Stimulated activated CD8-positive, alpha-beta memory T cell treated with anti-CD3 and anti-CD28 coated beads, Interleukin-12 subunit alpha, Interleukin-12 subunit beta, amount 100 ng/mL, for 24 hours (primary cell): Measurements from ENCODE around the gene IFT20.

Experiments used
- DNase-seq: peaks from one replicate; pipeline ENCODE4 v3.0.0-alpha.2; 2020; ENCODE audit errors: extremely low read depth

IFT20 gene

DNA sequence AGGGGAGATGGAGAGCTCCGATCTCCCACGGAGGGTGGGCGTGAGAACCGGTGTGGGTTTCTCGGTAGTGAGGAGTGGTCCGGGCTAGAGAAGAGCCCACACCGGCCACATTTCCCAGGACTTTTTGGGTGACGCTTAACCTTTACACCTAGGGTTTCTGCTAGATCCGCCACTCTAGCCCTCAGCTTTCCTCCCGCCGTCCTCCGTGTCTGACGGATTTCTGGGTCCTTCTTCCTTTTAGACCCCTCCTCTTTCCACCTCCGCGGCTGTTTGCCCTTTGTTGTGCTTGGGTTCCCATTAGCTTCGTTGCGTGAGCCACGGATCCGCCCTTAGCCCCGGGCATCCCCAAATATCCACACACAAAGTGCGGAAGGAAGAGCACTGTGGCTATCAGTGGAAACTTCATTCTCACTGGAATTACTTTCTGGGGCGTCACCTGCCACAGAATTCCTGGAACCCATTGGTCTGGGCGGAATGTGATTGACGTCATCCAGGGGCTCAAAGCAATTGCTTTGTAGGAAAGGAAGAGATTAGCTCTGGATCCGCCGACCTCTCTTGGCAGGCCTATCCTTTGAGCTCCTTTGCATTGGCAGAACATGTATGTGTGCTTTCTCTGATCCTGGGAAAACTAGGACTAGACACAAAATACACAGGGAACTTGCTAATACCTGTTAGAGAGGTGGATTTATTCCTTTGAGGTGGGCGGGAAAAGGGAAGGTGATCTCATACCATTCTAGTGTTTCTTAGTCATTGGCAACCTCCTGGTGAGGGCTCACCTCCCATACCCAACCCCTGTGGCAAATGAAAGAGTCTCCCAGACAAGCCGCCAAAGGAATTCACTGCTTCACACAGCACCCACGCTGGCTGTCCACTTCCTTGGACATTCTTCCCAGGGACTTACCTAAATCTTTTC lies 943 bp upstream of the IFT20 start:
- no peak for DNase-seq

DNA sequence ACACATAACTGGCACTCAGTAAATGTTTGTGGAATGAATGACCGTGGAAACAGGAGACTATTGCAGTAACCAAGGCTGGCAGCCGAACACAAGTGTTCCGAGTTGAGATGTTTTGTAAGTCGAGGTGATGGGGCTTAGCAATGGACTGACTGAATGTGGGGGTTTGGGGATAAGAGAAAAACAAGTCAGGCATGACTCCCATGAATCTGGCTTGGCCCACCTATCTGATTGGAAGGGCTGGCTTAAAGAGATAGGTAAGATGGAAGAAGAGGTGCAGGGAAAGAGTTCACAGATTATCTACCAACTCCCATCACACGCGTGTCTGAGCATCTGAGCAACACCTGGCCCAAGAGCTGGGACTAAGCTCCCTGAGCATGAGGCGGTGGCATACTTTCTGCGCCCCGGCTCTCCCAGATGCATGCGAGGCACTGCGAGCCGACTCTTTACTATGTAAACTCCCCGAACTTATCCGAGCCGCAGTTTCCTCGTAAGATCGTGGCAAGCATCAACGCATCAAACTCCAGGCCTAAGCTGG lies 539 bp downstream of the IFT20 start:
- no peak for DNase-seq

DNA sequence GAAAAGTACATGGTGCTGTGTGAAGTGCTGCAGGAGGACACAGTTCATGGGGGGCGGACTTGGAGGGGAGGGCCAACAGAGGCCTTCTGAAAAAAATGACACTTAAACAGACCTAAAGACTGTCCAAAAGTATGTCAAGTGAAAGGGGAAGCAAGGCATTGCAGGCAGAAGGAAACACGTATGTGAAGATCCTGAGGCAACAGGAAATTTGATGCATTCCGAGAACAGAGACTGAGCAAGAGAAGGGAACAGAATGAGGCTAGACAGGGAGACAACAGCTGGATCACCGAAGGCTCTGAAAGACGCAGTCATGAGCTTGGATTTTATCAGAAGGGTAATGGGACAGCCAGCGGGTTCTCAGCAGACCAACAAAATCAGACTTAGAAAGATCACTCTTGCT lies 1.1 kb downstream of the IFT20 start:
- no peak for DNase-seq

DNA sequence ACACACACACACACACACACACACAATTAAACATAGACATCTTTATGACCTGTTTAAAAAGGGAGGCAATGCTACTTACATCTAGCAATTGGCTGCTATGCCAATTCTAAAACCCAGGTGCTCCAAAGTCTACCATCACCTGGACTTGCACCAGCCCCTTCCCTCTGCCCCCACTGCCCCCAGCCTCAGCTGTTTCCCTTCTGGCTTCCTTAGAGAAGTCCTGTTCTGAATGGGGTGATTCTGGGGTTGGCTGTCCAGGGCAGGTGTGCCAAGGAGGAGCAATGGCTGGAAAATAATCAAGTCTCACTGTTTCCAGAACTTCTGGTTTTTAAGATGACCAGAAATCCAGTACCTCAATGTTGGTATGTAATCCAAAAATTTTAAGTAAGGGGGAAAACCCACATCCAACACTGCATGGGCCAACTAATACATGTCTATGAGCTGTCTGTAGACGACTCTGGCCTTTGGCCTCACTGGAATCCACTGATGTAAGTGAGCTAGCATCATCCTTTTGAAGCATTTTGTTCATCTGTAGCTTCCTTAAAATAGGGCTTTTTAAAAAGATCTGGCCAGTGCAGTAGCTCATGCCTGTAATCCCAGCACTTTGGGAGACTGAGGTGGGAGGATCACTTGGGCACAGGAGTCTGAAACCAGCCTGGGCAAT lies 2.1 kb downstream of the IFT20 start:
- DNase-seq: no peak

DNA sequence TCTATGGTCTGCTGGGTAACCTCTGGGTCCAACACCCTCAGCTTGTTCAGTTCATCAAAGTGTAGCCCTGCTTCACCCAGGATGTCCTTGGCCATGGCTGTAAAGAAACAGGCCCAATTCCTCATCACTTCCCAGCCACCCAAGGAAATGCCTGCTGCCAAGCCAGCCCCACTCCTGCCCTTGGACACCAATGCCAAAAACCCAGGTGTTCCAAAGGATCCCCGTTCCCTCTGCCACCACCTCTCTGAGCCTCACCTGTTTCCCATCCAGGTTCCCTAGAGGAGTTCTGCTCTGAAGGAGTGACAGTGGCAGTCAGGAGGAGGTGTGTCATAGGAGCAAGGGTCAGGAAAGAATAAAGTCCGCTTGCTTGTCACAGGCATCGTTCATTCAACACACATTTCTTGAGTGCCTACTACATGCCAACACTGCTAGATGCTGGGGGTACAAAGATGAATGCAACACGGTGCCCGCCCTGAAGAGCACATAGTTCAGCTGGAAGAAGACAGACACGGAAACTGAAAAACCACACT lies 3.3 kb downstream of the IFT20 start:
- no peak for DNase-seq

DNA sequence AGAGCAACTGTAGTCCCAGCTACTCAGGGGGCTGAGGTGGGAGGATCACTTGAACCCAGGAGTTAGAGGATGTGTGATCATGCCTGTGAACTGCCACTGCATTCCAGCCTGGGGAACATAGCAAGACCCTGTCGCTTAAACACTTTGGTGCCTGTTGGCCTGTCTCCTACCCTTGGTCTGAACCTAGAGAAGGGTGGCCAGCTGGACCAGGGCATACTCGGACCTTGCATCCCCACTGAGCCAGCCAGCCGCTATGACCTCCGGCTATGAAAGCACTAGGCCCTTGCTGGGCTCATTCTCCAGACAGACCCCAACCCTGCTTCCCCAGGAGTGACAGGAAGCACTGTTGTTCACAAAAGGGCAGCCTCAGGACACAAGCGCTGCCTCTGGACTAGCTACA lies 4.6 kb downstream of the IFT20 start:
- DNase-seq: no peak

DNA sequence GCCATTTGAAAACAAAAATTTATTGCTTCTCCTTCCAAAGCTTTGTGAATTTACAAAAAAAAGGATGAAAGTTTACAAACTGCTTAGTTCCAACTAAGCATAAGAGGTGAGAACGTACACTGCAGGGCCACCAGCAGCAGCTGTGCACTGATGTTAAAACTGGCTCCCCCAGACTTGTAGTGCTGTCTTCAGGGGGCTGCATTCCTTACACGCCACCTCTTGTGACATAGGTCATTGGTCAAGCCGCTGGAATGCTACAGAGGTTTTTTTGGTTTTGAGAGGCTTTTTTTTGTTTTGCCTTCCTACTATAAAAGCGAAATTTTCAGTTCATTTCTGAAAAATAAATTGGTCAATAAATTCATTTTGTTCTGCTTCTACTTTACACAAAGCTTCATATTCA lies 6.9 kb downstream of the IFT20 start:
- DNase-seq: no peak

DNA sequence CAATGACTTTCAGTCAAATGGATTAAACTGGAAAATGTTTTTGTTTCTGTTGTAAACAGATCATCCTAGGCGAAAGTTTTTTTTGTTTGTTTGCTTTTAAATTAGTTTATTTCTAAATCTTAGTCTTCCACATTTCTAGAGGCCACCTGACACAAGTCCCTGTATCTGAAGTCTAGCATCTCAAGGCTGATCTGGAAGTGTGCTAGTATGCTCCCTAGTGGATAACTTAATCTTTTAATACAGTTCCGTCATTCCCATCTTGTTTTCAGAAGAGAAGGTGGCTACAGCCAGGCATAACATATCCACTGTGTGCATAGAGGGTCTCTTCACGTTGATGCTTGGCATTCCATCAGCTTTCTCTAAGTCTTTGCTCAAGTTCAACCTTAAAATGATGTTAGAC lies 7.6 kb downstream of the IFT20 start:
- no peak for DNase-seq

DNA sequence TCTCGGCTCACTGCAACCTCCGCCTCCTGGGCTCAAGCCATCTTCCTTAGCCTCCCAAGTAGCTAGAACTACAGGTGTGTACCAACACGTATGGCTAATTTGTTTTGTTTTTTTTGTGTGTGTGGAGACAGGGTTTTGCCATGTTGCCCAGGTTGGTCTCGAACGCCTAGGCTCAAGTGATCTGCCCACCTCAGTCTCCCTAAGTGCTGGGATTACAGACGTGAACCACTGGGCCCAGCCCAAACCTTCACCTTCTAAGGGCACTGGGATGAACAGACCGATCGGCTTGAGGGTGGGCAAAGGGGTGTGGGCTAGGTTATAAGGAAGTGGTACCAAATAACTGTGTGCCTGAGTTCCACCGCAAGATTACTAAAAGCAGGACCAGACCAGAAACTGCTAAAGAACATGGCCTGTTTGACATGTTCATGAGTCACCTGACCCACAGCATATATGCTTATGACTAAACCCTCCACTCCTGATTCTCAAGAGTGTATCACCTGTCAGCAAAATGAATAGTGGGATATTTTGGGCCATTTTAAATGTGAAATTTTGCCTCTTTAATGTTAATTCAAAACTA lies 8.2 kb downstream of the IFT20 start:
- DNase-seq: no peak

DNA sequence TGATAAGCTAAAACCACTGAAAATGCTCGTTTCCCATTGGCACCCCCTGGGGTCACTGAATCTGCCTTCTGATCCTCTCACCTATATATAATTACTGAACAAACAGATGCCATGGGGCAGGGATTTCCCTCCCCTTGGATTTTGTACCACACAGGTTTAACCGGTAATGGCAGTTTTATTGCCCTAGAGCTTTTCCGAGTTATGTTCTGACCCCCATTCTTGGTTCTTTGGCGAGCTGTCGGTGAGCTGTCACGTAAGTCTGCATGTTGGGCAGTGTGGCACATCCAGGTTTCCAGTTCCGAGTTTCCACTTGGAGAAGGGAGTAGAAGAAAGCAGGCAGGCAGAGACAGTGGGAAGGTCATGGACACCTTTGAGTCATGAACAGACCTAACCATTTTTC lies 9.2 kb downstream of the IFT20 start:
- DNase-seq: no peak

DNA sequence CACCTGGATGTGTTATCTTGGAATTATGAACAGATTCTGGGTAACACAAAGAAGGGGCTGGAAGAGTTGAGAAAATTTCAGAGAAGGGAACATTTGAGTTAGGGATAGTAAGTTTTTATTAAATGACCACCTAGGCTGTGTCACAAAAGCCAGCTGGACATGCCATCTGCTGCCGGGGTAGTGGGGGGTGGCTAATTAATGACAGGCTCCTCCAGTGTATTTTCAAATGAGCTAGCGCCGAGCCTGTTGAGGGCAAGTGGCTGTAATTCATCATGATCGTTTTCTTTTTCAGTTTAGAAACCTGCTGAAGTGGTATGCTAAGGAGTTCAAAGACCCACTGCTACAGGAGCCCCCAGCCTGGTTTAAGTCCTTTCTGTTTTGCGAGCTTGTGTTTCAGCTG lies 10.1 kb downstream of the IFT20 start:
- DNase-seq: no peak

DNA sequence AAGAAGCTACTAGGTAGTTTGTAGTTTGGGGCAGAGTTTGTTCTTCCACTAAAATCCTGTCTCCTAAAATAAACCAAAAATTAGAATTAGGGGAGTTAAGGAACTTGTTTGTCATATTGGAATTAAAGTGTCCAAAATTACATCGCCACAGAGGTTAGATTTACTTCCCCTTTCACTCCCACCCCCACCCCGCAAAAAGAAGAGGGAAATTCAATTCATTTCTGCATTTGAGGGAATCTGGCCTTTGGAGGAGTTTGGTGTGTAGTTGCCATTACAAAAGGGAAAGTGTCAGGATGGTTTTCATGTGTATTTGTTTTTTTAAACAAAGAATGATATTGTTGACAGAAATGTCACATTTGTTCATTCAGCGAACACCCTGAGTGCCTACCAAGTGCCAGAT lies 10.5 kb downstream of the IFT20 start:
- DNase-seq: no peak

DNA sequence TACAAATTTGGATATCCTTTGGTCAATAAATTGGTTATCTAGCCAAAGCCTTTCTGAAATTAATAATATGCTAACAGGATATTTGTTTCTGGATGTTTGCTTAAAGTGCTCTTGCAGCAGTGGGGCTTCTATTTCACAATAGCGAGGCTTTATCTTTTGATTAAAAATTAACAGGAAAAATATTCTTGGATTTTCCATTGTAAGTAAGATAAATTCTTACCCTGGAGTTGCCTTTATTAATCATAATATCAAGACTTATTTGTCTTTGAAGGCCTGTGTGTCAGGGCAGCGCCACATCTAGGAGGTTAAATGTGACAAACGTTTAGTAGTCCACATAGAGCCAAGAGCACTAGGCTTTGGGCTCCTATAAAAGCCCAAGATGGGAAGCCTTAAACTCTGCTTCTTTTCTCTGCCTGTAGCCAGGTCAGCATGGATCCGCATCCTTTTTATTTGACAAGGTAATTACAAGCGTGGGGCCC lies 11.0 kb downstream of the IFT20 start:
- DNase-seq: no peak

DNA sequence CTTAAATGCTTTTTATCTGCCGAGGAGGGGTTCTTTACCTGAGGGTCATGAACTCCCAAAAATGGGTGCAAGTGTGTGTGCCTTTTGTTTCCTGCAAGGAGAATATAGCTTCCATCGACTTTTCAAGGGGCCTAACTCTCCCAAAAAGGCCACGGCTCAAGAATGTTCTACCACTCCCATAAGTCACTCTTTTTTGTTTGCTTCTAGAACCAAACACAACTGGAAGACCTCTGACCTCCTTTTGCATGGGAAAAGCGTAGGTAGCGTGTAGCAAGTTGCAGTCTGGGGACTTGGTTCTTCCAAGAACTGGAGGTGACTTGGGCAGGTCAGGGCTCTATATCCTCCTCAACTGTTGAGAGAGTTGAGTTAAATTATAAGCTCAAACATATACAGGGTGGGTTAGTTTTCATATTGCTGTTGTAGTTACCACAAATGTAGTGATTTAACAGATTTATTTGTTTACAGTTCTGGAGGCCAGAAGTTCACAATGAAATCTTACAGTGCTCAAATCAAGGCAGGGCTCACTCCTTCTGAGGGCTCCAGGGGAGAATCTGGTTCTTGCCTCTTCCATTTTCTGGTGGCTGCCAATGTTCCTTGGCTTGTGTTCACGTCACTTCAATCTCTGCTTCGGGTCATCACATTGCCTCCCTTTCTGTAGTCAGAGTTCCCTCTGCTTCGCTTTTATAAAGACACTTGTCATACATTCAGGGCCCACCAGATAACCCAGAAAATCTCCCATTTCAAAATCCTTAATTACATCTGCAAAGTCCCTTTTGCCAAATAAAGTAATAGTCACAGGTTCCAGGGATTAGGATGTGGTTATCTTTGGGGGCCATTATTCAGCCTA lies 14.8 kb downstream of the IFT20 start:
- no peak for DNase-seq

DNA sequence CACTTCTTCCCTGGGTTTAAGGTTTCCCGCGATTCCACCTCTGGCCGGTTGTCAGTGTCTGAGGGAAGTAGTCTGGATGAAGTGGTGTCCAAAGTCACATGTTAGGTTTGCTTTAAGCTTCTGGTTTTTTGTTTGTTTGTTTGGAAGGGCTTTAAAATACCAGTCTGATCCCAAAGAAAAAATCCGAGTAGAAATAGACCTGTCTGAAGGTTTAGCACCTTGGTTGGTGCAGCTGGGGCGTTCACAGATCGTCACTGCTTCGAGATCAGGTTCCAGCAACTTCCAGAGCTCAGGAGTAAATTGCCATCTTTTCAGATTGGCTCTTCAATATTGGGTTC lies 15.7 kb downstream of the IFT20 start:
- DNase-seq: no peak

DNA sequence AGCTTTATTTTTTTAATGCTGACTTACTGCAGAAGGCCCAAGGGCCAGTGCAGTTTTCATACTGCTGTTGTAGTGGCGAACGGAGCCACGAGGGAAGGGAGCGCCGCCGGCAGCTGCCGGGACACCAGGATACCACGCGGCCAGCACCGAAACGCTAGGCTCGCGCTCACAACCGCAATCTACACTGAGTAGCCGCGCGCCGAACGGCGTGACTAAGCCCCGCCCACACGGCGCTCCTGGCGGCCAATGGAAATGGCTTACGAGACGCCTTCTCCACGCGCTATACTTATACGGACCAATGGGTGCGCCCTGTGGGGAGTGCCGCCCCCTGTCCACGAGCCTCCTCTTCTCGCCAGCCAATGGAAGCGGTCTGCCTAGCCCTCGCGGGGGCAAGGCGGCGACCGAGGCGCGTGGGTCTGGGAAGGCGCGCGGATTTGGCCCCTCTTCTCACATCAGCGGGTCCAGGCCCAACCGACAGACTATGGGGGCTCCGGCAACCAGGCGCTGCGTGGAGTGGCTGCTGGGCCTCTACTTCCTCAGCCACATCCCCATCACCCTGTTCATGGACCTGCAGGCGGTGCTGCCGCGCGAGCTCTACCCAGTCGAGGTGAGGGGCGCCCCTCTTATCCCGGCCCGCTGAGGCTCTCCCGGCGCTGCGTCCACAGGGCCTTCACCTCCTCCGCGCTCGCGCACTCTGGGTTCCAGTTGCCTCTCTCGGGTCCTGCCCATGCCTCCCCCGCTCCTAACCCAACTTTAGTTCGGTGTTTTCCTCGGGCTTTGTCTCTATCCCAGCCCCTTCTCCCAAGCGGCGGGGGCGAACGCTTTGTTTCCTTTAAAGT lies 16.3 kb downstream of the IFT20 start, which contains the start of gene TMEM97:
Gene TMEM97 (plus strand): TSS at position 442 of the 839 bp plus-strand sequence. CDS start 40 bp downstream, at position 482.
- peak; percentile 92 for DNase-seq

DNA sequence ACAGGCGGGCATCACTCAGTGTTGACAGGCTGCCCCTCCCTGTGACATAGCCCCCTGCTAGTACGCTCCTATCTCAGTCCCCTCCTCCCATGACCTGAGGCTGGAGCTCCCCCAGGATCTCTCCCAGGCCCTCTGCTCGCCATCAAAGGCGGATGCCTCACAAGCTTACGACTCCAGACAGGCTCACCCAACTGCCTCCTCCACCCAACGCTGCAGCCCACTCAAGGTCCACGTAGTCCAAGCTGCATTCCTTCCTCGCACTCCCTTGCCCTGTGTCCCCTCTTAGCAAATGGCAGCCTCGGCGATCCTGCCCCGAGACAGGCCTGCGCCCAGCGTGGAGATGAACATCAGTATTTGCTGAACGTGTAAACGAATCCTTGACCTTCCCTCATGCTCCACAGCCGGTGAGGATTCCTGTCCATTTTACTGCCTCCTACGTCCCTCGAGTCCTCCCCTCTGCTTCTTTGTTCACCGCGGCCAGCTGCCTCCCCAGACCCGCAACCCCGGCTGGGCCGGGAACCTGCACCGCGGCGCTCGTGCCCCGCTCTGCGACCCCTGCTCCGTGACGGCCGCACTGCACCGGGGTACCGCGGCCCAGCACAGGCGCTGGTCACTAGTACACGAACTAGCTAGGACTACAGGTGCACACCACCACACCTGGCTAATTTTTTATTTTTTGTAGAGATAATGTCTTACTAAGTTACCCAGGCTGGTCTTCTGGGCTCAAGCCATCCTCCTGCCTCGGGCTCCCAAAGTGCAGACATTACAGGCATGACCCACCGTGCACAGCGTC lies 17.1 kb downstream of the IFT20 start:
- DNase-seq: no peak

DNA sequence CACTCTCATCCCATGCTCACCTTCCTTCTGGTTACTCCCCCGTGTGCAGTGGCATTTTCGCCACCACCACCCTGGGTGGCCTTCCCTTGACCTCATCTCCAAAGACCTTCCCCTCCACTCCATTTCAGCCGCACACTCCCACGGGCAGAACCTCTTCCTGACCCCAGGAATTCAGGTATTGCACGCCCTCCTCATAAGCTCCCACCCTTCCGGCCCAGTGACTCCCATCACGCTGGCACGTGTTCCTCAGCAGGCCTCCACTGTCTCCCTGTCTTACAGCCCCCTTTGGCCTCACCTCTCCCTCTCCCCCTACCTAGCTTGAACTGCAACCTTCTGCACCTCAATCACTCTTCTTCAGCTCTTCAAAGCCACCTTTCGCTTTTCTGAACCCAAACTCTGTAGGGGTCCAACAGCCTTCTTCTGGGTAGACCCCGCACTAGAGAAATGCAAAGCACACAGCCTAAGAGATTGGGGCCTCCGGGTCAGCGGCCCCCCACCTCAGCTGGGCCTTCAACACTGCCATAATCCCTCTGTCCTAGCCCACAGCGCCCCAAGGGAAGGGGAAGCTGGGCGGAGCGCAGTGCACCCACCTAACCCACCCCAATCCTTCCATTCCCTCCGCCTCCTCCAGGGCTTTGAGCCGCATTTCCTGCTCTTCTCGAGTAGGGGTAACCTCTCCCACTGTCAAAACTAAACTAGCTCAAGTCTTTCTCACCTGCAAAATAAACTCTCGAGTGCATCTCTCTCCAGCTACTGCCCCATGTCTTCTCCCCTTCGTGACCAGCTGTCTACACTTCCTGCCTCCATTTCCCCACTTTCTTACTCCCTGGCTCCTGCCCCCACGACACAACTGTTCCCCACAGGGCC lies 17.9 kb downstream of the IFT20 start:
- no peak for DNase-seq
